HepG2 (cell line): ENCODE measurements around the gene PDZK1. TPM values are rescaled to one million over a fixed set of nuclear protein-coding genes. Genes with fewer than 3 reads are reported as not detected.

Experiments used
- BRCA1 ChIP-seq: sonication (generic); formaldehyde crosslinking; IDR thresholded peaks from 2 replicates; pipeline ENCODE4 v1.4.0; 2020; ENCODE audit warnings: missing genetic modification reagents
- FOXK1 ChIP-seq: sonication (generic); formaldehyde crosslinking; IDR thresholded peaks from 2 replicates; pipeline ENCODE4 v1.4.0; 2020; ENCODE audit warnings: low read depth, missing genetic modification reagents, borderline replicate concordance
- HNF4G ChIP-seq, 2 experiments: sonication (generic) in 1 of 2; formaldehyde crosslinking in 1 of 2; IDR thresholded peaks; 2 replicates each; pipeline versions ENCODE4 v1.4.0 to v1.6.1; 2011 to 2020; ENCODE audit warnings: borderline replicate concordance in 2 of 2, low read depth in 2 of 2, mild to moderate bottlenecking in 2 of 2, low read length in 1 of 2, missing genetic modification reagents in 1 of 2, moderate library complexity in 1 of 2
- HOXA5 ChIP-seq: sonication (generic); formaldehyde crosslinking; IDR thresholded peaks from 2 replicates; pipeline ENCODE4 v1.4.0; 2020; ENCODE audit warnings: missing genetic modification reagents
- IKZF1 ChIP-seq: fragments of 450-650 bp; IDR thresholded peaks from 2 replicates; pipeline ENCODE4 v1.7.1; 2016
- KDM5B ChIP-seq: sonication (generic); formaldehyde crosslinking; IDR thresholded peaks from 2 replicates; pipeline ENCODE4 v1.4.0; 2020; ENCODE audit warnings: missing genetic modification reagents, mild to moderate bottlenecking, borderline replicate concordance
- RFX5 ChIP-seq: IDR thresholded peaks from 2 replicates; pipeline ENCODE4 v1.6.1; 2011; ENCODE audit warnings: low read depth, low read length, improper control_type of control experiment
- RFXAP ChIP-seq: sonication (generic); formaldehyde crosslinking; IDR thresholded peaks from 2 replicates; pipeline ENCODE4 v1.4.0; 2020; ENCODE audit warnings: missing genetic modification reagents, borderline replicate concordance
- SRY ChIP-seq: sonication (generic); formaldehyde crosslinking; IDR thresholded peaks from 2 replicates; pipeline ENCODE4 v1.8.0; 2022; ENCODE audit warnings: mild to moderate bottlenecking, missing genetic modification reagents
- ZFAT ChIP-seq: sonication (generic); formaldehyde crosslinking; conservative IDR thresholded peaks from 2 replicates; pipeline ENCODE4 v1.8.1; 2023; ENCODE audit warnings: missing genetic modification reagents, inconsistent platforms
- ZNF296 ChIP-seq: sonication (generic); formaldehyde crosslinking; conservative IDR thresholded peaks from 2 replicates; pipeline ENCODE4 v1.5.0; 2020; ENCODE audit warnings: mild to moderate bottlenecking, missing genetic modification reagents
- ZNF432 ChIP-seq: sonication (generic); formaldehyde crosslinking; IDR thresholded peaks from 2 replicates; pipeline ENCODE4 v1.5.0; 2020; ENCODE audit warnings: missing genetic modification reagents, mild to moderate bottlenecking, borderline replicate concordance
- ZNF792 ChIP-seq: IDR thresholded peaks from 2 replicates; pipeline ENCODE4 v1.6.1; 2016
- ZSCAN12 ChIP-seq: sonication (generic); formaldehyde crosslinking; IDR thresholded peaks from 2 replicates; pipeline ENCODE4 v1.9.0; 2021; ENCODE audit warnings: mild to moderate bottlenecking, missing genetic modification reagents
- ZSCAN21 ChIP-seq: sonication (generic); formaldehyde crosslinking; IDR thresholded peaks from 2 replicates; pipeline ENCODE4 v1.8.0; 2022; ENCODE audit warnings: mild to moderate bottlenecking, missing genetic modification reagents, moderate library complexity, borderline replicate concordance
- polyA plus RNA-seq, 8 experiments: library from polyadenylated mRNA; depleted of rRNA in 3 of 8; stranded (reverse) in 7 of 8; unstranded in 1 of 8; fragments of >200 nt; fragmentation: Illumina TruSeq in 4 of 8; extraction: Trizol in 4 of 8; gene quantifications; 2 replicates each; pipeline versions ENCODE4 v1.2.1 to v1.2.3, GENCODE V29; 2011 to 2016; ENCODE audit warnings: low read depth in 4 of 8, missing spikeins in 1 of 8, mixed read lengths in 1 of 8; ENCODE audit not compliant: insufficient read depth in 1 of 8
- total RNA-seq, 5 experiments: library from RNA; depleted of rRNA; stranded (reverse); fragments of >200 nt; fragmentation: Illumina TruSeq; extraction: Trizol; gene quantifications; 2 replicates each; pipeline ENCODE4 v1.2.3, GENCODE V29; 2016; ENCODE audit warnings: low read depth in 1 of 5
- TF ChIP-seq, protein P1 (sequence below): sonication (generic); formaldehyde crosslinking; IDR thresholded peaks from 2 replicates; pipeline ENCODE4 v1.5.0; 2020; ENCODE audit warnings: mild to moderate bottlenecking, missing genetic modification reagents, moderate library complexity
- TF ChIP-seq, protein P2 (sequence below): sonication (generic); formaldehyde crosslinking; IDR thresholded peaks from one replicate; pipeline ENCODE4 v1.5.1; 2020; ENCODE audit warnings: mild to moderate bottlenecking, missing genetic modification reagents; ENCODE audit errors: not compliant biosample characterization
- TF ChIP-seq, protein P3 (sequence below): IDR thresholded peaks from 2 replicates; pipeline ENCODE4 v1.6.1; 2012; ENCODE audit warnings: inconsistent platforms
- TF ChIP-seq, protein P4 (sequence below): sonication (generic); formaldehyde crosslinking; IDR thresholded peaks from 2 replicates; pipeline ENCODE4 v1.5.0; 2020; ENCODE audit warnings: missing genetic modification reagents, mild to moderate bottlenecking, borderline replicate concordance

Gene PDZK1
- total and polyA plus RNA-seq, 2 of the 13 experiments (the other 11 are each of a cell fraction or from before 2014, with no cell fraction given), result 16.2 to 46.4 TPM

DNA sequence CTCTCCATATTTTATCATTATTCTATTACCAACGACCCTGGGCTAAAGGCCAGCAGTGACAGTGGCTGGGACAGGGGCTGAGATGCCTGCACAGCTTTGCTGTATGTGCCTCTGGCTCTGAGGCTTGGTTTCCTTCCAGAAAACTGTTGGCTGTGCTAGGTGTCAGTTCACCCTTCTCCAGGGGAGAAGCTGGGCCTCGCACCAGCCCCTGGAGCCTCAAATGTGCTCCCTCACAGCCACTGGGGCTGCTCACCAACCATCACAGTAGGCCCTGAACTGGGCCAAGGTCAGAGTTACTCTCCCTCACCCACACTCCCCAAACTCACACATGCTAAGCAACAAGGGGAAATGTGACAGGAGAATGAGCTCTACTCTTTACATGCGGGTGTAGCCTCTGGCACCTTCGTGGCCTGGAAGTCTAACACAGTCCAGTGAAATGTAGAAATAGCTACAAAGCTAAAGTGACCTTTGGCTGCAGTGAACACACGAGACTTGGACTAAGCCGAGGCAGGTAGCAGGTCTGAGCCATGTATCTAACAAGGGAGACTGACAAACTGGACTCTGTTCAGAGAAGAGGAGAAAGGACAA lies 7.5 kb upstream of the PDZK1 start (continued):
- 0 out of 2 replicates have a peak, but pooled peaks have one; percentile 54 for TF ChIP-seq ZNF792 (CRISPR knock-in tag)
- peak; percentile 86 for TF ChIP-seq ZSCAN21 (CRISPR knock-in tag)
- TF ChIP-seq, protein P1, sequence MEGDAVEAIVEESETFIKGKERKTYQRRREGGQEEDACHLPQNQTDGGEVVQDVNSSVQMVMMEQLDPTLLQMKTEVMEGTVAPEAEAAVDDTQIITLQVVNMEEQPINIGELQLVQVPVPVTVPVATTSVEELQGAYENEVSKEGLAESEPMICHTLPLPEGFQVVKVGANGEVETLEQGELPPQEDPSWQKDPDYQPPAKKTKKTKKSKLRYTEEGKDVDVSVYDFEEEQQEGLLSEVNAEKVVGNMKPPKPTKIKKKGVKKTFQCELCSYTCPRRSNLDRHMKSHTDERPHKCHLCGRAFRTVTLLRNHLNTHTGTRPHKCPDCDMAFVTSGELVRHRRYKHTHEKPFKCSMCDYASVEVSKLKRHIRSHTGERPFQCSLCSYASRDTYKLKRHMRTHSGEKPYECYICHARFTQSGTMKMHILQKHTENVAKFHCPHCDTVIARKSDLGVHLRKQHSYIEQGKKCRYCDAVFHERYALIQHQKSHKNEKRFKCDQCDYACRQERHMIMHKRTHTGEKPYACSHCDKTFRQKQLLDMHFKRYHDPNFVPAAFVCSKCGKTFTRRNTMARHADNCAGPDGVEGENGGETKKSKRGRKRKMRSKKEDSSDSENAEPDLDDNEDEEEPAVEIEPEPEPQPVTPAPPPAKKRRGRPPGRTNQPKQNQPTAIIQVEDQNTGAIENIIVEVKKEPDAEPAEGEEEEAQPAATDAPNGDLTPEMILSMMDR (CRISPR knock-in tag), result 0 out of 2 replicates have a peak, but pooled peaks have one; percentile 4
- TF ChIP-seq HNF4G (IDR thresholded peaks at IDR 0.05; ENCODE audit: borderline replicate concordance, low read depth, low read length), result peak; percentile 77
- TF ChIP-seq HNF4G (CRISPR knock-in tag; IDR thresholded peaks at IDR 0.05; ENCODE audit: borderline replicate concordance, low read depth), result no peak
- peak; percentile 55; the same call in 1 of the 2 replicates for TF ChIP-seq KDM5B (CRISPR knock-in tag)
- TF ChIP-seq, protein P2, sequence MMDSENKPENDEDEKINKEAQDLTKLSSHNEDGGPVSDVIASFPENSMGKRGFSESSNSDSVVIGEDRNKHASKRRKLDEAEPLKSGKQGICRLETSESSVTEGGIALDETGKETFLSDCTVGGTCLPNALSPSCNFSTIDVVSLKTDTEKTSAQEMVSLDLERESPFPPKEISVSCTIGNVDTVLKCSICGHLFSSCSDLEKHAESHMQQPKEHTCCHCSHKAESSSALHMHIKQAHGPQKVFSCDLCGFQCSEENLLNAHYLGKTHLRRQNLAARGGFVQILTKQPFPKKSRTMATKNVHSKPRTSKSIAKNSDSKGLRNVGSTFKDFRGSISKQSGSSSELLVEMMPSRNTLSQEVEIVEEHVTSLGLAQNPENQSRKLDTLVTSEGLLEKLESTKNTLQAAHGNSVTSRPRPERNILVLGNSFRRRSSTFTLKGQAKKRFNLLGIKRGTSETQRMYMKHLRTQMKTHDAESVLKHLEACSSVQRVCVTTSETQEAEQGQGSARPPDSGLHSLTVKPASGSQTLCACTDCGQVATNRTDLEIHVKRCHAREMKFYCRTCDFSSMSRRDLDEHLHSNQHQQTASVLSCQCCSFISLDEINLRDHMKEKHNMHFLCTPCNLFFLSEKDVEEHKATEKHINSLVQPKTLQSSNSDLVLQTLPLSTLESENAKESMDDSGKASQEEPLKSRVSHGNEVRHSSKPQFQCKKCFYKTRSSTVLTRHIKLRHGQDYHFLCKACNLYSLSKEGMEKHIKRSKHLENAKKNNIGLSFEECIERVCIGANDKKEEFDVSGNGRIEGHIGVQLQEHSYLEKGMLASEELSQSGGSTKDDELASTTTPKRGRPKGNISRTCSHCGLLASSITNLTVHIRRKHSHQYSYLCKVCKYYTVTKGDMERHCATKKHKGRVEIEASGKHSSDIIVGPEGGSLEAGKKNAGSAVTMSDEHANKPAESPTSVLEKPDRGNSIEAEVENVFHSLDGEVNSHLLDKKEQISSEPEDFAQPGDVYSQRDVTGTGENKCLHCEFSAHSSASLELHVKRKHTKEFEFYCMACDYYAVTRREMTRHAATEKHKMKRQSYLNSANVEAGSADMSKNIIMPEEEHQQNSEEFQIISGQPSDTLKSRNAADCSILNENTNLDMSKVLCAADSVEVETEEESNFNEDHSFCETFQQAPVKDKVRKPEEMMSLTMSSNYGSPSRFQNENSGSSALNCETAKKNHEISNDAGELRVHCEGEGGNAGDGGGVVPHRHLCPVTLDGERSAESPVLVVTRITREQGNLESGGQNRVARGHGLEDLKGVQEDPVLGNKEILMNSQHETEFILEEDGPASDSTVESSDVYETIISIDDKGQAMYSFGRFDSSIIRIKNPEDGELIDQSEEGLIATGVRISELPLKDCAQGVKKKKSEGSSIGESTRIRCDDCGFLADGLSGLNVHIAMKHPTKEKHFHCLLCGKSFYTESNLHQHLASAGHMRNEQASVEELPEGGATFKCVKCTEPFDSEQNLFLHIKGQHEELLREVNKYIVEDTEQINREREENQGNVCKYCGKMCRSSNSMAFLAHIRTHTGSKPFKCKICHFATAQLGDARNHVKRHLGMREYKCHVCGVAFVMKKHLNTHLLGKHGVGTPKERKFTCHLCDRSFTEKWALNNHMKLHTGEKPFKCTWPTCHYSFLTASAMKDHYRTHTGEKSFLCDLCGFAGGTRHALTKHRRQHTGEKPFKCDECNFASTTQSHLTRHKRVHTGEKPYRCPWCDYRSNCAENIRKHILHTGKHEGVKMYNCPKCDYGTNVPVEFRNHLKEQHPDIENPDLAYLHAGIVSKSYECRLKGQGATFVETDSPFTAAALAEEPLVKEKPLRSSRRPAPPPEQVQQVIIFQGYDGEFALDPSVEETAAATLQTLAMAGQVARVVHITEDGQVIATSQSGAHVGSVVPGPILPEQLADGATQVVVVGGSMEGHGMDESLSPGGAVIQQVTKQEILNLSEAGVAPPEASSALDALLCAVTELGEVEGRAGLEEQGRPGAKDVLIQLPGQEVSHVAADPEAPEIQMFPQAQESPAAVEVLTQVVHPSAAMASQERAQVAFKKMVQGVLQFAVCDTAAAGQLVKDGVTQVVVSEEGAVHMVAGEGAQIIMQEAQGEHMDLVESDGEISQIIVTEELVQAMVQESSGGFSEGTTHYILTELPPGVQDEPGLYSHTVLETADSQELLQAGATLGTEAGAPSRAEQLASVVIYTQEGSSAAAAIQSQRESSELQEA, result peak; percentile 46
- TF ChIP-seq BRCA1 (CRISPR knock-in tag), result 0 out of 2 replicates have a peak, but pooled peaks have one; percentile 70
- TF ChIP-seq FOXK1 (CRISPR knock-in tag), result 0 out of 2 replicates have a peak, but pooled peaks have one; percentile 50
- no peak for TF ChIP-seq ZSCAN12 (CRISPR knock-in tag)
- TF ChIP-seq RFX5, result no peak
- TF ChIP-seq SRY, result peak; percentile 24; the same call in 1 of the 2 replicates
- TF ChIP-seq HOXA5 (CRISPR knock-in tag), result peak; percentile 37; the same call in 1 of the 2 replicates
- TF ChIP-seq RFXAP (CRISPR knock-in tag), result peak; percentile 63; the same call in 1 of the 2 replicates
- TF ChIP-seq IKZF1, result no peak
- TF ChIP-seq ZFAT (CRISPR knock-in tag), result no peak
- TF ChIP-seq, protein P3, sequence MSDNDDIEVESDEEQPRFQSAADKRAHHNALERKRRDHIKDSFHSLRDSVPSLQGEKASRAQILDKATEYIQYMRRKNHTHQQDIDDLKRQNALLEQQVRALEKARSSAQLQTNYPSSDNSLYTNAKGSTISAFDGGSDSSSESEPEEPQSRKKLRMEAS, result peak; percentile 91
- TF ChIP-seq ZNF296 (CRISPR knock-in tag), result no peak
- TF ChIP-seq, protein P4, sequence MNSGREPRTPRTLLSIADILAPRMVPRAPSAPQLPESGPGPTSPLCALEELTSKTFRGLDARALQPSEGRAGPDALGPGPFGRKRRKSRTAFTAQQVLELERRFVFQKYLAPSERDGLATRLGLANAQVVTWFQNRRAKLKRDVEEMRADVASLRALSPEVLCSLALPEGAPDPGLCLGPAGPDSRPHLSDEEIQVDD (CRISPR knock-in tag), result no peak
- TF ChIP-seq ZNF432 (CRISPR knock-in tag), result no peak
